GM18507 (cell line): ENCODE results near the gene WWC2.

ENCODE experiments used
- DNase-seq: peaks from one replicate; pipeline ENCODE4 v3.0.0; 2011; ENCODE audit warnings: low read depth; ENCODE audit not compliant: insufficient read length; ENCODE audit errors: extremely low spot score
- FAIRE-seq: peaks from 2 replicates; lab custom pipeline; 2011; peaks lifted over from hg19 to GRCh38; lab: Jason Lieb, UNC

Gene WWC2

DNA sequence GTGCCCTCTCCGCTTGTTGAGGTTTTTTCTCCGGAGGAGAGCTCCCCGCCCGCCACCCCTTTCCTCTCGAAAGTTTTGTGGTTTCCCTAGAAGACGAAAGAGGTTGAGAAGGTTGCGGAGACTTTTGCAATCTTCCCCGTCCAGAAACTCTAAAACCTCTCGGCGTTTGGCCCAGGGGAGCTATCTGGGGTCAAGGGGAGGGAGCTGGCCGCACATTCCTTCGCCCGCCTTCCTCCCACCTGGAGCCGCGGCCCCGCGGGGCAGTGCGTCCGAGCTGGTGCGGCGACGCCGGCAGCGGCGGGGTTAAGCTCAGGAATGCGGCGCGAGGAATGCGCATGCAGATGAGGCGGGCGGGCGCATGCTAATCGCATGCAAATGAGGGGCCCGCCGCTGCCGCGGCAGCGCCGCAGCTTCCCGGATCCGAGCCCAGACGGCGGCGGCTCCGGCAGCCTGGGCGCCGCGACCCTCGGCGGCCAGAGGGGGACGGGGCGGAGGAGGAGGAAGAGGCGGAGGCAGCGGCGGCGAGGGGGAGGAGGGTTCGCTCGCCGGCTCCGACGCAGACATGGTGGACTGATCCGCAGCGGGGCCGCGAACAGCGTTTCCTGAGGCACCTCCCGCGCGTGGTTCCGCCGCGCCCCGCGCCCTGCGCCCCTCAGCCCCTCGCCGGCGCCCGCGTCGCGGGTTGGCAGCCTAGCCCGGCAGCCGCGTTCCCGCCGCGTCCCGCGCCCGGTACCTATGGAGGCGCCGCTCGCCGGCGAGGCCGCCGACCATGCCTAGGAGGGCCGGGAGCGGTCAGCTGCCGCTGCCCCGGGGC, at the start of gene WWC2:
Gene WWC2 (plus strand): TSS at position 535 of the 814 bp plus-strand sequence. CDS start 235 bp downstream, at position 770.
- FAIRE-seq (no peak), DNase-seq (no peak)

DNA sequence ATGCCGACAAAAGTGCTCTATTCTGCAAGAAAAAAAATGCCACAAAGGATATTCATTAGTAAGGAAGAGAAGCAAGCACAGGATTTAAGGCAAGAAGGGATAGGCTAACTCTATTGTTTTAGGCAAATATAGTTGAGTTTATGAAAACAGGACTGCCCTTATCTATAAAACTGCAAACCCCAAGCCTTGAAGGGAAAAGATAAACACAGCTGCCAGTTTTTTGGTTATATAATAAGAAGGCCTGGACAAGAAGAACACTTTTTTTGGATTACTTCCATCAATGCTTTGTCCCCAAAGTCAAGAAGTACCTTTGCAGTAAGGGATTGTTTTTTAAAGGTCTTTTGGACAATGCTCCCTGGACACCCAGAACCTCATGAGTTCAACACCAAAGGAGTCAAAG, 45.4 kb upstream of the WWC2 start:
- DNase-seq (no peak), FAIRE-seq (no peak)

DNA sequence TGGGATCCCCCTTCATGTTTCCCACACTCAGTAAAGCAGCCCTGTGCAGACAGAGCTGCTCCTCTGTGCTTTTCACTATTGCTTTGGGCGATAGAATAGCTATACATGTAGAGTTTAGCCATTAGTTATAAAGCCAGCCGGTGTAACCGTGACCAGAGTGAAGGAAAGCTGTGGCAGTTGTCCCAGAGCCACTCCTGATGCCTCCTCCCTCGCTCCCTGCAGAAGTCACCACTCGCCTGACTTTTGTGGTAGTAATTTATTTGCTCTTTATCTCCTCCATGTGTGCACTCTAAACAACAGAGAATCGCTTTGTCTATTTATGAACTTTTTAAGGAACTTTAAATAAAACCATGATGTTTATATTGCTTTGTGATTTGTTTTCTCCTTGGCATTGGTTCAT, 41.8 kb upstream of the WWC2 start:
- FAIRE-seq, result no peak
- DNase-seq, result no peak

DNA sequence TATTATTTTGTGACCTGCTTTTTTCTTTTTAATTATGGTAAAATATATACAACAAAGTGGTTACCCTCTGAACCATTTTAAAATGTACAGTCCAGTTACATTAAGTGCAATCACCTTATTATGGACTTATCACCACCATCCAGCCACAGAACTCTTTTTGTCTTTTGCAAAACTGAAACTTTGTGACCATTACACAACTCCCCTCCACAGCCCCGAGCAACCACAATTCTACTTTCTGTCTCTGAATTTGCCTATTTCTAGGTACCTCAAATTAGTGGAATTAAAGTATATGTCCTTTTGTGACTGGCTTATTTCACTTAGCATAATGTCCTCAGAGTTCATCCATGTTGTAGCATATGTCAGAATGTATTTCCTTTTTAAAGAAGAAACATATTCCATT, 39.3 kb upstream of the WWC2 start:
- FAIRE-seq (no peak), DNase-seq (no peak)

DNA sequence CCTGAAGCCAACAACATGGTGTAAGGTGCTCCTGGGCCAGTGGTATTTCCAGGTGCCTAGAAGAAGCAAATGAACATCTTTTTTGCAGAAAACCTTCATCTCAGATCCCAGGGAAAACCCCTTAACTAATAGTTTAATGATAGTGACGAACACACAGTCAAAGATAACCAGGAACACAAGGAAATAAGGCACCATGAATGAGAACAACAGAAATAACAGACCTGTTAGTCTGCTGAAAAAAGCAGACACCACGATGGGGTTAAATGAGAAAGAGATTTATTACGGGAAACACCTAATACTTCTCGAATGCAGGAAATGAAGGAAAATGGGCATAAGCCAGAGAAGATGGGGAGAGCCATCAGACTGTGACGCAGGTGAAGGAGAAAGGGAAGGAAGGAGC, 30.6 kb upstream of the WWC2 start:
- FAIRE-seq (no peak), DNase-seq (no peak)

DNA sequence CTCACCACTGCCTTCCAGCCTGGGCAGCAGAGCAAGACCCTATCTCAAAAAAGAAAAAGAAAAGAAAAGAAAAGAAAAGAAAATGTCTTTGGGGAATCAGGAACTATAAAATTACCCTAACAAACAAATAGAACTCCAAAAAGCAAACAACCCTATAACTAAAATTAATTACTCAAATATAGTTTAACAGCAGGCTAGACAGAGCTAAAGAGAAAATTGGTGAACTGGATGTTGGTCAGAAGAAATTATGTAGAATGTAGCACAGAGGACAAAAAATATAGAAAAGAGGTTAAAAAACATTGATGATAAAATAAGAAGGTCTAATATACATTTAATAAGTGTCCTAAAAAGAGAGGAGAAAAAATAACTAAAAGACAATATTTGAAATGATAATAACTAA, 27.8 kb upstream of the WWC2 start:
- DNase-seq, result no peak
- no peak for FAIRE-seq

DNA sequence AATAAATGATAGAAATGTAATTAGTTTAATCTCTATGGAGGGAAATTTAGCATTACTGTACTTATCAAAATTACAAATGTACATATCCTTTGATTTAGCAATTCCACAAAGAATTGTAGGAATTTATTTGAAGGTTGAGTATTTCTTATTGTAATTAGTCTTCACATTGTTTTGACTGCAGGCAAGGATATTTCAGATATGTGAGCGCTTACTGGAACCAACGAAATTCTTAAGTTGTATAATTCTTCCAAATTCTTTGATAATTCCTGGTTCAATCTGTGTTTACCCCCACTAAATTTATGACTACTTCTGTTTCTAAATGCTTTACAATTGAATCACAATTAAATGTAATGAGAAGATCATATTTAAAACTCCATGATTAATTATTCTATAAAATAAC, 26.9 kb upstream of the WWC2 start:
- DNase-seq (no peak), FAIRE-seq (no peak)

DNA sequence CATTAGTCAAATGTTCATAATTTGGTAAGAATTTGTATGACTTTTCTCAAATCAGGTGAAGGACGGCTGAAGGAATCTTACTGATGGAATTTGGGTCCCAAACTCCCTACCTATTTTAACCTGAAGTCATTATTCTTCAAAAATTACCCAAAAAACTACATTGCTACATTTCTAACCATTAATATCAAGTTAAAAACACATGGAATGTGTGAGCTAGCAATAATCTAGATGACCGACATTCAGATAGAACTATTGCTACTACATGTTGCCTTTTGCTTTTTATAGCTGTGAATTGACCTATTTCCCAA, 25.3 kb upstream of the WWC2 start:
- DNase-seq (no peak), FAIRE-seq (no peak)

DNA sequence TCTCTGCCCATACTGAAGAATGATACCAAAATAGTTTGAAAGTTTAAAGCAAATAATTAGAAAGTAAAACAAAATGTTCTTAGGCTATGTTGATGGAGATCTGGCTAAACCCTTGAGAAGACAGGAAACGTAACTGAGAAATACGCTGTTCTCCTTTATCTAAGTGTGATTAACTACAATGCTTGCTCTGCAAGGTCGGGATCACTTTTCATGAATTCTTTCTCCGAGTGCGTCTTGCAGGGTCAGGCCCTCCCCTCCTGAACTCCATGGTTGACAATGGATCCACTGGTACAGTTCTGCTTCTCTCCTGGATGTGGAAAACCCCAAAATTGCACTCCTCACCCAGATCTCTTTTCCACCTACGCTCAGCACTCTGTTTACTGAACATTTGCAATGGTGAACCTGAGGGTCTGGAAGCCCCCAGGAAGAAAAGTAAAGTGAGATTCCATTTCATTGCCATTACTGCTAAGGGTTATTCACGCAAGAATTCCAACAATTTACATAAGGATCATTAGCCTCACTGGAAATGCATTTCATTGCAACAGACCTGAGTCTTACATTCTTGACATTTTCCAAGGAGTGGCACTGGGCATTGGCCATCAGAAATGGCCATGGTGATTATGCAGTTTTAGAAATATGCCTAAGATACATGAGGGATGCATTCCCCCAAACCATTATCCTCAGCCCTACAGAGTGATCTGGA, 24.6 kb upstream of the WWC2 start:
- FAIRE-seq (no peak), DNase-seq (no peak)

DNA sequence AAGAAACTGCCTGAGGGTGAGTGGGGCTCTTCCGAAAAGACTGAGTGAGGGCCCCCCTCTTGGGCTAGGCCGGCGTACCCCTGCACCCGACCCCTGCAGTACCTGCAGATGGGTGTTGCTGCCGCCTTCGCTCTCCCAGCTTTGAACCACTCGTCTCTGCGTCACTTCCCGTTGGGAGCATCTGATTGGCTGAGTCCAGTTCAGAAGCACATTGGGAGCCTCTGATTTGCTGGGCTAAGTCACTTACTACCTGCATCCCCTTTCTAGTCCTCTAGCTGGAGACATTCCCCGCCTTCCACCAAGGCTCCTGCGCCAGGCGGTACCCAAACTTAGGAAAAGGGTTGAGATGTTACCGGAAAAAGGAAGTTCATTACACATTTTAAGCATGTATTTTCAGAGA, 20.4 kb upstream of the WWC2 start:
- FAIRE-seq (no peak), DNase-seq (no peak)

DNA sequence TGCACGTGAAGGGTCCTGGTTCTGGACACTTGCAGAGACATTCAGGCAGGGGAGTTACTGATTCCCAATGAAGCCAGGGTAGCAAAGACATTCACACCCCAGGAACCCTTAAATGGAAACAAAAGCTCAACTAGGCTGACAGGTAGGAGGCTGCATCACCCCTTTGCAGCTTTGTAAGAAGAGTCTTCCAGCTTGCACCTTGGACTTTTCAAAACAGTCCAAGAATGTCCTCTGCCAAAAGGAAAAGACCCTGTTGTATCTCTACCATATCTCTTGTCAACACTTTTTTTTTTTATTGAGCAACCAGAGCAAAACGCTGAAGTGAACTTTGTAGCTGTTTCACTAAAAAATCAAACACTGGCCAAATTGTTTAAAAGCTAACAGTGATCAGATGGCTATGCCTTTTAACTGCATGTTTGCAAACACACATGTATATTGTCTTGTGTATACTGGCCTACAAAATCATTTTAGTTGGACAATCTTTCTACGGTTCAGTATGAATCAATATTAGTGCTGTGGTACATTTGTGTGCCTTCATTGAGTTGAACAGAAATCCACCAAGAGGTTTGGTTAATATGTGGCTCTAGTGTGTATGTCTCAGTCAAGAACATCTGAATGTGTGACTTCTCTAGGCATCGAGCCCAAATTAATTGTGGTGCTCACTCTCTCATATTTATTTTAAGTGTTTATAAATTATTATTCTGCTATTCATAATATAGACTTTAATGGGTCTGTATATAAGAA, 18.5 kb upstream of the WWC2 start:
- FAIRE-seq (no peak), DNase-seq (no peak)

DNA sequence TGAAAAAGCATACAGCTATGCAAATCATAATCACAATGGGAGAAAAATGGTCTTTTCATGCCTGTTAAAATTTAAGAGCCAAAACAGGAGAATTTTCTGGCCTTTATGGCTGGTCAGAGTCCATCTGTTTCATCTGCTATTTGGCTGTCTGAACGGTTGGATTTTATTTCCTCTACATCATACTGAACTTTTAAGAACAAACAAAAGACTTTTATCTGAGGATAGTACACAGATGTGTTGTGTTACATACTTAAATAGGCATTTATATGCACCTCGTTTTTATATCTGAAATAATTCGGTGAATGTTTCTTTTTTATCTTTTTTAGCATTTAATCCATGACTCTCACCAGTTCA, 18.0 kb upstream of the WWC2 start:
- no peak for FAIRE-seq

DNA sequence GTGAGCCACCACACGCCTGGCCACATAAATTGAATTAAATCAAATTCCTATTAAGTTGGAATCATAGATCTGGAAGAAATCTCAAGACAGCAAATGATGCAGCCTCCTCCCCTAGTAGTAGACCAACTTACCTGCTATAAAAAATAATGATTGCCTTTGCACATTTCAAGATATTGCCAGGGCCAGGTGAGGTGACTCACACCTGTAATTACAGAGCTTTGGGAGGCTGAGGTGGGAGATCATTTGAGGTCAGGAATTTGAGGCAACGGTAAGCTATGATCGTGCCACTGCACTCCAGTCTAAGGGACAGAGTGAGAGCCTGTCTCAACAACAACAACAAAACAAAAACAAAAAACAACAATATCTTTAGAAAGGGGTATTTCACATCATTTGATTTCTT, 17.0 kb upstream of the WWC2 start:
- DNase-seq (no peak), FAIRE-seq (no peak)

More for the DNA sequence above, 18.0 kb upstream of the WWC2 start:
- DNase-seq, result no peak

DNA sequence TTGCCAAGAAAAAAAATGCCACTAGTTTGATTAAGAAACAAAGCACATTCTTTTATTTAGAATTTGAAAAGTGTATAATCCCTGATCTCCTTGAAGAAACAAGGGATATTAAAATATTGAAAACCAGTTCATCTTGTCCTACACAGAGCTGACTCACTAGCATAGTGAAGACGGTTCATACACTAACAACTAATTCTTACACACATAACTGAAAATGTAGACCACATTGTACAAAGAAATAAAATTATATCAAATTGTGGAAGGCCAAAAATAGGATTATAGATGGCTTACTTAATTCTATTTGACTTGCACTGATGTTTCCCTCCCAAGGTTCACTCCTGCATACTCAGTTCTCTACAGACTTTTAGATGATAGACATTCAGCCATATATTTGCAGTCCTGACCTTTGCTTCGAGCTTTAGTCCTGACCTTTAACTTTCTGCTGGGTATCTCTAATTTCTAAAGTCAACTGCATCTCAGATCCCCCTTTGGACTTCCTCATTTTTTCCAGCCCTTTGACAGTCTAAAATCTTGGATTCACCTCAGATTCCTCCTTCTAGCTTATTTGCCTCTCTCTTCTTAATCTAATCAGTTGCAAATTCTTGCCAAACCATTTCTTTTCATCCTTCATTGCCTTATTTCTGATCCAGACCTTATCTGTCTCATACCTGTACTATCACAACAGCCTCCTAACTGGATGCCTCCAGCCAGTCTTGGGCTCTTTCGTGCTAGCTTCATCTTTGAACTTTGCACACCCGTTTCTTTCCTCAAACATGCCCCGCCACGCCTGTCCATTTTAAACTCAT, 4.5 kb upstream of the WWC2 start:
- FAIRE-seq, result no peak
- DNase-seq, result no peak

DNA sequence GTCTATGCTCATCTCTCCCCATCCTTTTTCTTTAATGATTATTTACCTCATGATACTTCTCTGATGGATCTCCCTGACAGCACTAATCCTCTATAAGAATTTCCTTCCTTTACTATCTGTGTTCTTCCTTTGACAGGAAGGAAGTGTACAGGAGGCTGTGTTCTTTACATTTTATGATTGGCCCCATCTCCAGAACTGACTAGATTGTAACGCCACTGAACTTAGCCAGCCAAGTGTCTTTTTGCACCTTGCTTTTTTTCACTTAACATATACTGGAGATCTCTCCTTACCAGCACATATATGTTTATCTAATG, 3.9 kb upstream of the WWC2 start:
- DNase-seq (no peak), FAIRE-seq (no peak)

DNA sequence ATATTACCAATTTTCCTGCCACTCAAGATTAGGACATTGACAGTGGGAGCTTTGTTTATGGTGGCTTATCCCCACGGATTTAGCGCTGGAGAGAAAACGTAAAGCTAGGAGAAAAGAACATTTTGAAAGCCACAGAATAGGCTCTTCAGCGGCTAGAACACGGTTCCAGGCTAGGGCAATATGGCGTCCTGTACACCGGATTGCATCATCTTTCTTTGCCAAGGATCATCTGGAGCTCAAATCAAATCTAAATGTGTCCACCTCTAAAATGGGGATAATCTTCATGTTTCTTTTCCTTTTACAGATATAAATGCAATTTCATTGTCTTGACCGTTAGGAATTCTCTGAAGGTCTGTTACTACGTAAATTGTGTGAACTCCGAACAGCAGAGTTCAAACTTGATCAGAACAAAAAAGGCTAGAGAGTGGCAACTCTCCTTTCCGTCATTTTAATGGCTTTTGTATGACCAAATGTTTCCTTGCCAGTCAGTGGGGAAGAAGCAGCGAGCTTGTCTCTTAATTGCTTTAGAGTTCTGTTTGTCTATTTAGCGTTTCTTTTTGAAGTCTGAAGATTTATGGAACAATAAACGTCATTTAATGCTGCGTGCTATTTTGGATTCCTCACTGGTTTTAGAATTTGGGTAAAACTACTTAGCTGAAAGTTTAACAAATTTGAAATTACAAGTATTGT, 2.6 kb upstream of the WWC2 start:
- DNase-seq, result no peak
- FAIRE-seq, result no peak

DNA sequence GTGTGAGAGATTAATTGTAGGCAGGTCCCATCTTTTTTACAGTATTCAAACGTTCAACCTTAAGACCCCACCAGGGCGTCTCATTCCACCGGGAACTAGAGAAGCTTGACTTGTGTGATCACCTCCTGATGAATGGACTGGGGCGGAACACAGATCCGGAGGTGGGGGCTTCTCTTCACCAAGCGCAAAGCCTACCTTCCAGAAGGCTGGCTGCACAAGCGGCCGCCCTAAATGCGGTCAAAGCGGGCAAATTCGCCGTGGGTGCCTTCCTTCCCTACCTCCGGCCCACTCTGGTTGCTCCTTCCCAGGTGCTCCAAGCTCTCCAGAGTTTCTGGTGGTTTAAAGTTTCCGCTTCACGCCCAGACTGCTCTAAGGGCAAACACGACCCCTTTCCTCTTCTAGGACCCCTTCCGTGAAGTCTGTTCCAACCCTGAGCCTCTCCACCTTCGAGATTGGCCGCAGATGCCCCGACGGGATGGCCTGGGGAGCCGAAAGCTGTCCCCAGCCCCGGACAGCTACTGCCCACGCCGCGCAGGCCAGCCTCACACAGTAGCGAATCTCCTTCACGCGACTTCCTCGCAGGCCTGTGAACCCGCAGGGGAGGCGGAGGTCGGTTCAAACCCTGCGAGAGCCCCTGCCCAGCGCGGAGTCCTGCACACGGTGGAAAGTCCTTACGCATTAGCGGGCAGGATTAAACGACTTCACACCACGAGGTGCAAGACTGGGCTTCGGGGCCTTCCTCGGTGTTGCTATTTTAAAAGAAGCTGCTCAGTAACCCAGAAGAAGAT, 1.6 kb upstream of the WWC2 start:
- DNase-seq (no peak), FAIRE-seq (no peak)

DNA sequence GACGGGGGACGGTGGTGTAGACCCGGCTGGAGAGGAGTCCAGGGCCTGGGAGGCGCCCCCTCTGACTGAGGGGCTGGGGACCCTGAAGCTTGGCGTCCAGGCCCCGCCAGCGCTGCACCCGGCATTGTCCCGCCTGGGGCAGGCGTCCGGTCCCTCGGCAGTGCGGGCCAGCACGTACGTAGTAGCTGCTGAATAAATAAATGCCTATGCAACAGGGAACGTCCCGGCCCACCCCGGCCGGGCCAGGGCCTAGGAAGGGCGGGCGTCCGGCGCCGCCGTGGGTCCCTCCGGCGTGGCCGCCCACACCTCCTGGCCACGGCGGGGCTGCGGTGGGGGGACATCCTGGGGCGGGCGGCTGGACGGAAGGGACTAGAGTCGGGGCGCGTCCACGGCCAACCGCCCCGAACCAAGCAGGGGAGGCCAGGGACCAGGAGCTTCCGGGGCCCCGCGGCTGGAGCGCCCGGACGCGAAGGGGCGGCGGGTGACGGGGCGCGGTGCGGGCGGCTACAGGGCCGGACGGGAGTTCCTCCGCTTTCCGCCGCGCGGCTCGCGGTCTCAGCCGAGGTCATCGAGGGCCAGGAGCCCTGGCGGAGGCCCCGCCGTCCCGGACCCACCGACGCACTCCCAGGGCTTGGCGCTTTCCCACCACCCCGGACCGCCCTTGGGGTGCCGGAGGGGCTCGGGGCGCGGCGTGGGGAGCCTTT, 886 bp upstream of the WWC2 start:
- no peak for DNase-seq
- FAIRE-seq, result no peak
